Choroid plexus epithelial cell (primary cell): ENCODE measurements around the gene DTNBP1.

Experiments used
- DNase-seq: peaks from one replicate; pipeline ENCODE4 v3.0.0-alpha.2; 2010; ENCODE audit warnings: low read depth
- H3K4me3 ChIP-seq: 2 replicates; pipeline ENCODE4 v1.5.1; 2011; ENCODE audit warnings: low read depth, mild to moderate bottlenecking, control low read depth, low read length, moderate library complexity
- TF ChIP-seq, protein P1 (sequence below): conservative IDR thresholded peaks from 2 replicates; pipeline ENCODE4 v1.5.1; 2011; ENCODE audit warnings: low read depth, mild to moderate bottlenecking, control low read depth, inconsistent platforms, low read length, moderate library complexity

Gene DTNBP1

DNA sequence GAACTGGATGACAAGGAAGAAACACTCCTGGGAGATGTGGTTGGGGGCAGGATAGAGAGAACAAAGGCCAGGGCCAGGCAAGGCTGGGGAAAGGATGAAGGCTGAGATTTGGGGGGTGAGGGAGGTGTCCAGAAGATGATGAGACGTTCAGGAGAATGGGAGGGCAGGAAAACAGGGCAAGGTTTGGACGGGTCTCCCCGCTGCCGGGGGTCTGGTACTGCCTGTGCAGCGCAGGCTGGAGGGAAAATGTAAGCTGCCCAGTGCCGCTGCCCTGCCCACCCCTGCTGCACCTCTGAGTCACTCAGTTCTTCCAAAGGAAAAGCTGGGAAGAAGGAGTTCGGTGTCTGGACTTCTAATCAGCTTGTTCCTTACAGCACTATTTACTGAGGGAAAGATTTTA is 130.9 kb downstream of the DTNBP1 start:
- no peak overlapping the region for H3K4me3 ChIP-seq
- TF ChIP-seq, protein P1, sequence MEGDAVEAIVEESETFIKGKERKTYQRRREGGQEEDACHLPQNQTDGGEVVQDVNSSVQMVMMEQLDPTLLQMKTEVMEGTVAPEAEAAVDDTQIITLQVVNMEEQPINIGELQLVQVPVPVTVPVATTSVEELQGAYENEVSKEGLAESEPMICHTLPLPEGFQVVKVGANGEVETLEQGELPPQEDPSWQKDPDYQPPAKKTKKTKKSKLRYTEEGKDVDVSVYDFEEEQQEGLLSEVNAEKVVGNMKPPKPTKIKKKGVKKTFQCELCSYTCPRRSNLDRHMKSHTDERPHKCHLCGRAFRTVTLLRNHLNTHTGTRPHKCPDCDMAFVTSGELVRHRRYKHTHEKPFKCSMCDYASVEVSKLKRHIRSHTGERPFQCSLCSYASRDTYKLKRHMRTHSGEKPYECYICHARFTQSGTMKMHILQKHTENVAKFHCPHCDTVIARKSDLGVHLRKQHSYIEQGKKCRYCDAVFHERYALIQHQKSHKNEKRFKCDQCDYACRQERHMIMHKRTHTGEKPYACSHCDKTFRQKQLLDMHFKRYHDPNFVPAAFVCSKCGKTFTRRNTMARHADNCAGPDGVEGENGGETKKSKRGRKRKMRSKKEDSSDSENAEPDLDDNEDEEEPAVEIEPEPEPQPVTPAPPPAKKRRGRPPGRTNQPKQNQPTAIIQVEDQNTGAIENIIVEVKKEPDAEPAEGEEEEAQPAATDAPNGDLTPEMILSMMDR: no peak

DNA sequence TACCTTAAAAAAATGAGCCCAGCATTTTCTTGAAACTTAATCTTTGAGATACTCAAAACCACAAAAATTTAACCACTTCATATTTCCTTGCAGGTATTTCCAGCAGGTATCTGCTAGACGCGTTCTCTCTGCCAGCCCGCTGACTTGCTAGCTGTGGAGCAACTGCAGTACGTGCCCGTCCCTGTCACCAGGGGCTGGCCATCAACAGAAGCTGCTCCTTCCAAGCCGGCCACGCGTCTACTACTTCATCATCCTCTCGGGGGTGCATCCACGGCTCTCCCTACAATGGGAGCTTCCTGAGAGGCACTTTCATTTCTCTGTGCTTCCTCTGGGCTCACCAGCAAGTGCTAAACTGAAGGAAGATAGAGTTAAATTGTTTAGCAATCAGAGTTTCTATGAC is 132.4 kb downstream of the DTNBP1 start:
- DNase-seq: no peak
- H3K4me3 ChIP-seq: no peak overlapping the region
- TF ChIP-seq, protein P1: no peak

More for the DNA sequence above, 130.9 kb downstream of the DTNBP1 start:
- no peak for DNase-seq

GRCh38 chr6:15528870-15529269 is 134.0 kb downstream of the DTNBP1 start:
- H3K4me3 ChIP-seq: no peak overlapping the region
- TF ChIP-seq, protein P1: no peak
- no peak for DNase-seq

GRCh38 chr6:15527838-15528617 is 134.8 kb downstream of the DTNBP1 start:
- no peak for DNase-seq
- TF ChIP-seq, protein P1: no peak
- no peak overlapping the region for H3K4me3 ChIP-seq

DNA sequence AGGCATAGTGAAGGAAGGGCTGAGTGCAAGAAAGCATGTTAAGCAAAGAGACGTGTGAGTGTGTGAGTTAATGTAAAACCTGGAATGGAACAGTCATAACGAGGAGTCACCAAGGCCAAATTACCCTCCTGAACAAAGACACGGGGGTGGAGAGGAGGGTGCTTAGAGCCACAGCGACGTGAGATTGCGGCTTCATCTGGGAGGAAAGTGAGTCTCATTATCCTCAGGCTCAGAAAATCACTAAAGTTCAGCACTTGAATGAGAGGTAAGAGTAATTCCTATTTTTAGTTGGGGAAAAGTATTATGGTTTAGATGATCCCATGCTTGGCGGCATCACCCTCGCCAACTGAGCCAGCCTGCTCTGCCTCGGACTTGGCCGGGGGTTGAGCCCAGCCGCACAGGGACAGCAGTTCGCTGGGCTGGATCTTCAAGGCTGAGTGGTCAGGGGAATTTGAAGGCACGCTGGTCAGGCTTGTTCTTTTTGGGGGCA is 136.6 kb downstream of the DTNBP1 start:
- TF ChIP-seq, protein P1: no peak
- H3K4me3 ChIP-seq: no peak overlapping the region
- no peak for DNase-seq

GRCh38 chr6:15524861-15525401 is 137.9 kb downstream of the DTNBP1 start:
- no peak for DNase-seq
- H3K4me3 ChIP-seq: no peak overlapping the region
- TF ChIP-seq, protein P1: no peak
